GM12878 (cell line): ENCODE data around the gene KIF23. TPM values are rescaled to one million over a fixed set of nuclear protein-coding genes. Genes with fewer than 3 reads are reported as not detected.

ENCODE experiments used
- ATAC-seq: fragments of 200-7000 bp; cut with Tn5 transposase; 3 replicates; pipeline ENCODE4 v1.9.1; 2020; ENCODE audit warnings: mild to moderate bottlenecking, moderate library complexity
- BruUV-seq: library from RNA; stranded (reverse); fragments of 400-500 nt; replicated peaks from 2 replicates; lab custom pipeline; 2021; lab: Mats Ljungman, UMichigan
- CTCF ChIA-PET: fragments of 300-600 bp; sonication (Branson Sonifier 250); formaldehyde crosslinking; extraction: SDS; loops from one replicate; lab custom pipeline; 2021; ENCODE audit warnings: inconsistent platforms; lab: Yijun Ruan, JAX
- POLR2A ChIA-PET: fragments of 350-600 bp; formaldehyde crosslinking; extraction: SDS; loops from one replicate; lab custom pipeline; 2021; ENCODE audit warnings: inconsistent platforms; lab: Charles Lee
- RAD21 ChIA-PET: fragments of 300-600 bp; sonication (Branson Sonifier 250); formaldehyde crosslinking; loops from one replicate; lab custom pipeline; 2023; ENCODE audit warnings: antibody characterized with exemption; ENCODE audit not compliant: unreplicated experiment; lab: Charles Lee
- SMC1A ChIA-PET: fragments of 300-600 bp; sonication (Branson Sonifier 250); formaldehyde crosslinking; loops from one replicate; lab custom pipeline; 2023; ENCODE audit not compliant: unreplicated experiment, uncharacterized antibody; lab: Charles Lee
- DNase-seq: peaks from one replicate; pipeline ENCODE4 v3.0.0-alpha.2; 2011; ENCODE audit warnings: low read depth, low spot score
- FAIRE-seq: peaks from 3 replicates; lab custom pipeline; 2011; peaks lifted over from hg19 to GRCh38; lab: Jason Lieb, UNC
- H2AFZ ChIP-seq: 2 replicates; pipeline ENCODE4 v1.6.0; 2011; ENCODE audit warnings: low read depth, low read length, control low read depth; ENCODE audit not compliant: control insufficient read depth
- H3K27ac ChIP-seq: 2 replicates; pipeline ENCODE4 v1.5.1; 2011; ENCODE audit warnings: control low read depth; ENCODE audit not compliant: control insufficient read depth, insufficient read depth
- H3K27me3 ChIP-seq, 2 experiments: replicated peaks in 1 of 2; 2 replicates each; pipeline versions ENCODE4 v1.6.0 to v1.6.1; 2011; ENCODE audit warnings: low read length in 1 of 2; ENCODE audit not compliant: control insufficient read depth in 2 of 2, insufficient read depth in 2 of 2
- H3K36me3 ChIP-seq, 2 experiments: 2 replicates each; pipeline ENCODE4 v1.5.1; 2011; ENCODE audit warnings: low read length in 1 of 2; ENCODE audit not compliant: control insufficient read depth in 2 of 2, insufficient read depth in 2 of 2
- H3K4me1 ChIP-seq: 2 replicates; pipeline ENCODE4 v1.6.1; 2011; ENCODE audit warnings: mild to moderate bottlenecking, low read length, moderate library complexity, mixed read lengths; ENCODE audit not compliant: control insufficient read depth, insufficient read depth
- H3K4me2 ChIP-seq: 2 replicates; pipeline ENCODE4 v1.6.0; 2011; ENCODE audit warnings: control low read depth; ENCODE audit not compliant: control insufficient read depth, insufficient read depth
- H3K4me3 ChIP-seq: fragments of 200-600 bp; sonication (generic); 2 replicates; pipeline ENCODE4 v1.5.1; 2016
- H3K79me2 ChIP-seq: 2 replicates; pipeline ENCODE4 v1.6.0; 2011; ENCODE audit warnings: low read length; ENCODE audit not compliant: control insufficient read depth, insufficient read depth
- H3K9ac ChIP-seq: 2 replicates; pipeline ENCODE4 v1.8.0; 2011; ENCODE audit warnings: low read length, control low read depth, mixed read lengths; ENCODE audit not compliant: control insufficient read depth, insufficient read depth
- H3K9me3 ChIP-seq: replicated peaks from 3 replicates; pipeline ENCODE4 v1.5.1; 2011; ENCODE audit warnings: mild to moderate bottlenecking, low read length; ENCODE audit not compliant: control insufficient read depth, insufficient read depth
- H4K20me1 ChIP-seq: 2 replicates; pipeline ENCODE4 v1.6.0; 2011; ENCODE audit not compliant: control insufficient read depth, insufficient read depth
- CHD4 ChIP-seq: fragments of 200-600 bp; sonication (generic); IDR thresholded peaks from 2 replicates; pipeline ENCODE4 v1.6.1; 2016; ENCODE audit warnings: mild to moderate bottlenecking
- ELK1 ChIP-seq: IDR thresholded peaks from 2 replicates; pipeline ENCODE4 v1.6.1; 2012; ENCODE audit warnings: low read depth, low read length, improper control_type of control experiment
- EP300 ChIP-seq, 2 experiments: fragments of 150-350 bp in 1 of 2; IDR thresholded peaks; 2 replicates each; pipeline ENCODE4 v1.6.1; 2011 to 2012; ENCODE audit warnings: low read depth in 2 of 2, low read length in 2 of 2, borderline replicate concordance in 1 of 2, improper control_type of control experiment in 1 of 2, inconsistent platforms in 1 of 2; ENCODE audit not compliant: control insufficient read depth in 1 of 2
- EZH2 ChIP-seq: IDR thresholded peaks from 2 replicates; pipeline ENCODE4 v1.6.1; 2012; ENCODE audit warnings: low read depth, mild to moderate bottlenecking, control low read depth, inconsistent platforms, low read length, borderline replicate concordance; ENCODE audit not compliant: control insufficient read depth
- FOS ChIP-seq: IDR thresholded peaks from 3 replicates; pipeline ENCODE4 v1.6.1; 2011; ENCODE audit warnings: borderline replicate concordance; ENCODE audit not compliant: insufficient read length; ENCODE audit errors: extremely low read depth
- JUND ChIP-seq: IDR thresholded peaks from 2 replicates; pipeline ENCODE4 v1.6.1; 2012; ENCODE audit warnings: low read depth, mild to moderate bottlenecking, low read length, improper control_type of control experiment, moderate library complexity
- MAX ChIP-seq: IDR thresholded peaks from 2 replicates; pipeline ENCODE4 v1.6.1; 2012; ENCODE audit warnings: low read depth, low read length, improper control_type of control experiment
- MLLT1 ChIP-seq: fragments of 450-650 bp; IDR thresholded peaks from 2 replicates; pipeline ENCODE4 v1.6.1; 2016; ENCODE audit warnings: mild to moderate bottlenecking
- MYC ChIP-seq: IDR thresholded peaks from 2 replicates; pipeline ENCODE4 v1.6.1; 2011; ENCODE audit warnings: mild to moderate bottlenecking, low read length, moderate library complexity, inconsistent platforms; ENCODE audit not compliant: insufficient read depth, insufficient replicate concordance, insufficient read length, severe bottlenecking
- NFYA ChIP-seq: IDR thresholded peaks from 2 replicates; pipeline ENCODE4 v1.6.1; 2011; ENCODE audit warnings: low read depth, mild to moderate bottlenecking, low read length, improper control_type of control experiment, borderline replicate concordance
- NR2F1 ChIP-seq: fragments of 450-650 bp; conservative IDR thresholded peaks from 2 replicates; pipeline ENCODE4 v1.6.1; 2017; ENCODE audit warnings: mild to moderate bottlenecking
- POLR2AphosphoS5 ChIP-seq: IDR thresholded peaks from 2 replicates; pipeline ENCODE4 v1.6.1; 2011; ENCODE audit warnings: mild to moderate bottlenecking, low read length, inconsistent platforms
- PRDM15 ChIP-seq: fragments of 450-650 bp; formaldehyde crosslinking; IDR thresholded peaks from 2 replicates; pipeline ENCODE4 v1.4.0; 2020; ENCODE audit warnings: mild to moderate bottlenecking, moderate library complexity
- SPI1 ChIP-seq: IDR thresholded peaks from 2 replicates; pipeline ENCODE4 v1.6.1; 2011; ENCODE audit warnings: low read depth, mild to moderate bottlenecking, low read length, moderate library complexity, borderline replicate concordance; ENCODE audit not compliant: insufficient read depth
- SREBF2 ChIP-seq: IDR thresholded peaks from 2 replicates; pipeline ENCODE4 v1.6.1; 2012; ENCODE audit warnings: mild to moderate bottlenecking, low read length
- SRF ChIP-seq, 2 experiments: IDR thresholded peaks; 2 replicates each; pipeline ENCODE4 v1.6.1; 2011; ENCODE audit warnings: low read depth in 2 of 2, low read length in 2 of 2, mild to moderate bottlenecking in 1 of 2, moderate library complexity in 1 of 2
- TAF1 ChIP-seq: IDR thresholded peaks from 2 replicates; pipeline ENCODE4 v1.6.1; 2011; ENCODE audit warnings: mild to moderate bottlenecking, low read depth, low read length, borderline replicate concordance
- YY1 ChIP-seq: IDR thresholded peaks from 2 replicates; pipeline ENCODE4 v1.6.1; 2011; ENCODE audit warnings: low read depth, mild to moderate bottlenecking, low read length
- ZZZ3 ChIP-seq: IDR thresholded peaks from 2 replicates; pipeline ENCODE4 v1.6.1; 2011; ENCODE audit warnings: low read depth; ENCODE audit not compliant: control insufficient read depth, insufficient read length
- WGBS: methylation state at CpG from one replicate; pipeline ENCODE4 v1.1.6; 2016; ENCODE audit warnings: low lambda C conversion rate; ENCODE audit not compliant: insufficient replicate concordance, insufficient coverage; ENCODE audit errors: missing lambda C conversion rate; 5-methylcytosine and 5-hydroxymethylcytosine counted together
- in situ Hi-C: fragments of 300-500 bp; cut with MboI; formaldehyde crosslinking; loops from 9 replicates; pipeline ENCODE4 v1.14.3; 2018; ENCODE audit warnings: mixed read lengths
- intact Hi-C: fragments of 100-400 bp; cut with micrococcal nuclease; formaldehyde crosslinking; loops from one replicate; pipeline ENCODE4 v1.14.2; 2022; ENCODE audit not compliant: unreplicated experiment
- polyA plus RNA-seq, 11 experiments: library from polyadenylated mRNA; depleted of rRNA in 4 of 11; unstranded in 6 of 11; stranded (reverse) in 5 of 11; fragments of >200 nt; fragmentation: Nextera tagmentation in 4 of 11; fragmentation: Illumina TruSeq in 1 of 11; extraction: Ambion mirVana in 4 of 11; extraction: Trizol in 1 of 11; gene quantifications; 1 replicate in 1 of 11; 2 replicates in 10 of 11; pipeline versions ENCODE4 v1.2.1 to v1.2.3, GENCODE V29; 2011 to 2016; ENCODE audit warnings: inconsistent platforms in 2 of 11, missing spikeins in 2 of 11, low read depth in 1 of 11
- total RNA-seq, 4 experiments: library from RNA; depleted of rRNA in 3 of 4; stranded (reverse); fragments of >200 nt in 3 of 4; fragmentation: Illumina TruSeq in 1 of 4; extraction: Trizol in 1 of 4; gene quantifications; 2 replicates each; pipeline versions ENCODE4 v1.2.1 to v1.2.3, GENCODE V29; 2013 to 2021

The KIF23 gene
- total and polyA plus RNA-seq, 10 of the 15 experiments (the other 5 are each of a cell fraction or from before 2014, with no cell fraction given) = 28.0 to 62.5 (median 46.6) TPM

GRCh38 chr15:69434238-69434637, 20.1 kb downstream of the KIF23 start:
- no peak for ATAC-seq
- ChIA-PET RAD21 (no interaction called here), SMC1A (interaction anchor here (0.8 to 1.2 kb wide), 2 partner anchors 9 to 21 kb away, joined by 3 read pairs; no protein-coding TSS in a partner anchor), CTCF (no interaction called here), POLR2A (no interaction called here)
- Histone ChIP-seq H3K4me3 (no peak overlapping the region), H3K27me3 (no peaks in the 10 kb centered on the region), H2AFZ (no peak overlapping the region), H3K9ac (no peak overlapping the region), H3K9me3 (no peaks in the 10 kb centered on the region), H3K79me2 (no peaks in the 10 kb centered on the region), H3K36me3 (peaks cover 10 to 28% of the 10 kb centered on the region in 2 experiments), H4K20me1 (no peaks in the 10 kb centered on the region), H3K4me1 (no peaks in the 10 kb centered on the region), H3K4me2 (no peak overlapping the region), H3K27ac (no peak overlapping the region)
- FAIRE-seq = peak; percentile 41
- 100% methylated on average over 5 of the region's 5 CpGs for WGBS
- BruUV-seq = no TSS peak
- intact Hi-C loops (no loop called here), in situ Hi-C loops (no loop called here)
- DNase-seq = no peak
- TF ChIP-seq MYC (no peak), JUND (no peak), YY1 (no peak), ELK1 (no peak), EZH2 (no peak), POLR2AphosphoS5 (no peak), TAF1 (no peak), NR2F1 (no peak), EP300 (IDR thresholded peaks at IDR 0.05; ENCODE audit: borderline replicate concordance in 1 of 2, control insufficient read depth in 1 of 2, low read depth in 2 of 2, low read length in 2 of 2) (no peak), MLLT1 (no peak), SREBF2 (no peak), FOS (no peak), PRDM15 (CRISPR knock-in tag) (no peak), SPI1 (no peak), SRF (IDR thresholded peaks at IDR 0.05; ENCODE audit: low read depth in 2 of 2, low read length in 2 of 2) (no peak), MAX (no peak), CHD4 (no peak), ZZZ3 (no peak), NFYA (no peak)
